Stimulated activated CD4-positive, alpha-beta T cell treated with anti-CD3 and anti-CD28 coated beads, Interleukin-4, amount 100 ng/mL, for 48 hours (primary cell): Measurements from ENCODE around the gene MSH6.

Experiments
- DNase-seq, 2 donors: peaks; one replicate each; pipeline ENCODE4 v3.0.0-alpha.2; 2020; ENCODE audit warnings: low read depth in 2 of 2

MSH6 gene, protein sequence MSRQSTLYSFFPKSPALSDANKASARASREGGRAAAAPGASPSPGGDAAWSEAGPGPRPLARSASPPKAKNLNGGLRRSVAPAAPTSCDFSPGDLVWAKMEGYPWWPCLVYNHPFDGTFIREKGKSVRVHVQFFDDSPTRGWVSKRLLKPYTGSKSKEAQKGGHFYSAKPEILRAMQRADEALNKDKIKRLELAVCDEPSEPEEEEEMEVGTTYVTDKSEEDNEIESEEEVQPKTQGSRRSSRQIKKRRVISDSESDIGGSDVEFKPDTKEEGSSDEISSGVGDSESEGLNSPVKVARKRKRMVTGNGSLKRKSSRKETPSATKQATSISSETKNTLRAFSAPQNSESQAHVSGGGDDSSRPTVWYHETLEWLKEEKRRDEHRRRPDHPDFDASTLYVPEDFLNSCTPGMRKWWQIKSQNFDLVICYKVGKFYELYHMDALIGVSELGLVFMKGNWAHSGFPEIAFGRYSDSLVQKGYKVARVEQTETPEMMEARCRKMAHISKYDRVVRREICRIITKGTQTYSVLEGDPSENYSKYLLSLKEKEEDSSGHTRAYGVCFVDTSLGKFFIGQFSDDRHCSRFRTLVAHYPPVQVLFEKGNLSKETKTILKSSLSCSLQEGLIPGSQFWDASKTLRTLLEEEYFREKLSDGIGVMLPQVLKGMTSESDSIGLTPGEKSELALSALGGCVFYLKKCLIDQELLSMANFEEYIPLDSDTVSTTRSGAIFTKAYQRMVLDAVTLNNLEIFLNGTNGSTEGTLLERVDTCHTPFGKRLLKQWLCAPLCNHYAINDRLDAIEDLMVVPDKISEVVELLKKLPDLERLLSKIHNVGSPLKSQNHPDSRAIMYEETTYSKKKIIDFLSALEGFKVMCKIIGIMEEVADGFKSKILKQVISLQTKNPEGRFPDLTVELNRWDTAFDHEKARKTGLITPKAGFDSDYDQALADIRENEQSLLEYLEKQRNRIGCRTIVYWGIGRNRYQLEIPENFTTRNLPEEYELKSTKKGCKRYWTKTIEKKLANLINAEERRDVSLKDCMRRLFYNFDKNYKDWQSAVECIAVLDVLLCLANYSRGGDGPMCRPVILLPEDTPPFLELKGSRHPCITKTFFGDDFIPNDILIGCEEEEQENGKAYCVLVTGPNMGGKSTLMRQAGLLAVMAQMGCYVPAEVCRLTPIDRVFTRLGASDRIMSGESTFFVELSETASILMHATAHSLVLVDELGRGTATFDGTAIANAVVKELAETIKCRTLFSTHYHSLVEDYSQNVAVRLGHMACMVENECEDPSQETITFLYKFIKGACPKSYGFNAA (N-terminal part only)

GRCh38 chr2:47782671-47783485 lies at the start of gene MSH6:
TSS of gene MSH6 (plus strand) at chr2:47783145. CDS start at chr2:47783234, 89 bp downstream.
- DNase-seq = peak; percentile 76 to 84

GRCh38 chr2:47735136-47735869 lies 47.6 kb upstream of the MSH6 start:
- DNase-seq = no peak

DNA sequence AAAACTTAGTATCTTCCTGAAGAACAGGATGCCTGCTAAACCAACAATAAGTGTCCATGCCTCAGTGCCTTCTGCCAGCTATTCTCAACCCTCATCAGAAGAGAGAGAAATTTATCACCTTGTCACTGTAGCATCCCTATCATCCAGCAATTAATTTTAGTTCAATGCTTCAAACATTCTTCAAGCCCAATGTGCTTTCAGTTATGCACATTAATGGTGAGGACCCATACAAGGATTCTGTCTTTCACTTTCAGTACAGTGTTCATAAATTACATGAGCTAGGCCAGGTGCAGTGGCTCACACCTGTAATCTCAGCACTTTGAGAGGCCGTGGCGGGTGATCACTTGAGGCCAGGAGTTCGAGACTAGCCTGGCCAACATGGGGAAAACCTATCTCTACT lies 47.0 kb upstream of the MSH6 start:
- no peak for DNase-seq

GRCh38 chr2:47737191-47737975 lies 45.6 kb upstream of the MSH6 start:
- DNase-seq = no peak

DNA sequence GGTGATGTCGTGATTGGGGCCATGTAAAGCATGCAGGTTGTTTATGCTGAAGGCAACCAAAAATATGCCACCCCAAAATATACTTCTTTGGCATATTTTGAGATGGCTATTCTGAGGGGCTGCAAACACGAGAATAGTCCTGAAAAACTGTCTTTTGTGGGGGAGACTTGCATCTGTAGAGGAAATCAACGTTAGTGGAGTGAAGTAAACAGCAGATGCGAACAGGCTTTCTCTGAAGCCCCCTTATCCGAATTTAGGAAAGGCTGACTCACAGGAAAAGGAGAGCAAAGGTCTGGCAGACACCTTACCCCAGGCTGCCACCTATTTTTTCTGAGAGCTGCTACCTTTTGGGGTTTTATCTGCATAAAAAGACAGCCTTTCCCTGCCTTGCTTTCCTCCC lies 44.6 kb upstream of the MSH6 start:
- no peak for DNase-seq

DNA sequence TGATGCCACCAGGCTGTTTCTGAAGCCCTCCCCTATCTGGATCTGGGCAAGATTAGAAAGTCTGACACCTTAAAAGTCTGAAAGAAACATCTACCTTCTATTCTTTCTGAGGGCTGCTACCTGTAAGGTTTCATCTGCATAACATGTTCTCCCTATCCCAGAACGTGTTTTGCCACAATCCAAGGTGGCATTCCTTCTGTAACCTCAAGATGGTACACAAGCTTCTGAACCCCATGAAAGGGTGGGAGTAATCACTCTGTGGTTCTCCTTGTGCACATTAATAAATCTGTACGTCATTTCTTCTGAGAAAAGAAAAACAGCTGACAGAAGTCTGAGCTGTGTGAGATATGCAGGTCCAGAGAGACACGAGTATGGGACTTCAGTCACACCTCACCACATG lies 41.8 kb upstream of the MSH6 start:
- DNase-seq = no peak

GRCh38 chr2:47741637-47742036 lies 41.3 kb upstream of the MSH6 start:
- DNase-seq = no peak

DNA sequence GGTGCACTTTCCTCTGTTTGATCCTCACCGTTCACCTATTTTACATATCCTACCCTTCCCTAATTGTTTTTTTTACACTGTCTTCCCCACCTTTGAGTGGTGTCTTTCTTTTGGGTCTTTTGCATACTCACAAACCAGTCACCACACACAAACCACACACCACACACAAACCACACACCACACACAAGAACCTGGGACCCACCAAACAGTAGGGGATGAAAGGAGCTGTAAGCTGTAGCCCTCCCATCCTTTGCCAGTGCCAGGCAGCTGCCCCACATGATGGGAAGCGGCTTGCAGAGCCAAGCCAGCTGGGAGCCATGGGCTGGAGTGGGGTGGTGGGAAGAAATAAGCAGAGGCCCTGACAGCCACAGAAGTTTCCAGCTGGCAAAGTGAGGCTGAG lies 38.9 kb upstream of the MSH6 start:
- DNase-seq = no peak

DNA sequence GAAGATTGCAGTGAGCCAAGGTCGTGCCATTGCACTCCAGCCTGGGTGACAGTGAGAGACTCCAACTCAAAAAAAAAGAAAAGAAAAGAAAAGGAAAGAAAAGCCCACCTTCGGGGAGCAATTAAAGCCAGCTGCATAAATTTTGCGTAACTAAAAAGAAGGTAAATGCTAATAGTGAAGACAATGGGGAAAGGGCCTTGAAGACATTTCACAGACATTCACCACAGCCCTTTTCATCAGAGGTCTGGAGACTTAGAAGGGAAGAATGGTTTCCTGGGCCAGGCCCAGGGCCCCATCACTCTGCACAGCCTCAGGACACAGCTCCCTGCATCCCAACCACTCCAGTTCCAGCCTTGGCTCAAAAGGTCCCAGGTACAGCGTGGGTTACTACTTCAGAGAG lies 35.1 kb upstream of the MSH6 start:
- no peak for DNase-seq

DNA sequence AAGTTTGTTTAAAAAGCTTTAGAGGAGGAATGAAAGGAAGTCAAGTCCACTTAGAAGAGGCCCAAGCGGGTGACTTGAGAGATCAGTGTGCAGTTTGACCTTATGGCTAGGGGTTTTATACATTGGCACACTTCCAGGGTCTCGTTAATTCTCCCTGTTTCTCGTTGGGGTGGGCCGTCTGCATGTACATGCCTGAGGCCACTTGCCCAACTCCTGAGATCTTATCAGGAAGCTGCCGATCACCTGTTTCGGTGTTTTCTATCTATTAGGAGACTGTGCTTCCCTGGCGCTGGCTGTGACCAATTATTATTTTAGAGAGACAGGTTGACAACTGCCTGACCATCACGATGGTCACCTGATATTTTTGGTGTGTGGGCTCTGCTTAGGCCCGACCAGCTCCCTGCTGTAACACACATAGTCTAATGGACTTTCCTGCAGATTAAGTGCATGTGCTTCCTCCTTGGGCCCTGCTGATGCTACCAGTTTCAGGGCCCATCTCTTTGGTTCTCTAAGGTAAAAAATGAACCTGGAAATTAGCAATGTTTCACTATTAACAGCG lies 31.0 kb upstream of the MSH6 start:
- DNase-seq = no peak

DNA sequence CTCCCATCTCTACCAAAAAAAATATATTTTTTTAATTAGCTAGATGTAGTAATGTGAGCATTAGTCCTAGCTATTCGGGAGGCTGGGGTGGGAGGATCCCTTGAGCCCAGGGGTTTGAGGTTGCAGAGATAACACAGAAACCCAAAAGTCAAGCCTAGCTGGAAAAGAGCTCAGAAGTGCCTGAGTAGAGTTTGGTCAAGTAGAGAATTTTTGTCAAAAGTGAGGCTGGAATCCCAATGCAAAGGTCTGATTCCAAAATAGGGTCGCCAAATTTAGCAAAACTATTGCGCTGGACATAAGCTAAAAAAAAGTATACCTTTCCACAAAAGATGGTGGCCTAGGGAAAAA lies 15.5 kb upstream of the MSH6 start:
- DNase-seq = no peak

GRCh38 chr2:47767880-47768609 lies 14.9 kb upstream of the MSH6 start:
- DNase-seq = peak; percentile 50 to 76

GRCh38 chr2:47769318-47769717 lies 13.6 kb upstream of the MSH6 start:
- DNase-seq = no peak

DNA sequence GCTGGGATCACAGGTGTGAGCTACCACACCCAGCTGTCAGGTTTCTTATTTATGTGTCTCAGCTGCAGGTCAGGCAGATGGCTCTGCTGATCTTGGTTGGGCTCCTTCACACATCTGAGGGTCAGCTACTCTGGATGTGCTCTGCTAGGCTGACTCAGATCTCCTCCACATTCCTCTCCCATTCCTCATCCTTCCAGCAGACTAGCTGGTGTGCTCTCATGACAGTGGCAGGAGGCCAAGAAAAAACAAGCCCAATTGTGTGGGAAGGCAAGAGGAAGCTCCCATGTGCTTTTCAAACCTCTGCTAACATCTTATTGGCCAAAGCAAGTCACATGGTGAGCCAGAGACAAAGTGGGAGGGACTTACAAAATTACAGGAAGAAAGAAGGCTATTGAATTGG lies 11.7 kb upstream of the MSH6 start:
- no peak for DNase-seq

GRCh38 chr2:47772343-47772742 lies 10.6 kb upstream of the MSH6 start:
- no peak for DNase-seq

- DNase-seq = no peak
These were observed 8.4 kb upstream of the MSH6 start for GRCh38 chr2:47774567-47774966.

GRCh38 chr2:47777277-47777937 lies 5.5 kb upstream of the MSH6 start:
- no peak for DNase-seq
